Activated T-cell treated with anti-CD3 and anti-CD28 coated beads, Interleukin-2, amount 50 U/mL, for 48 hours (primary cell): Measurements from ENCODE around the gene IFRD2.
A peak's percentile ranks its signal among the peaks of the same experiment; 100 is the strongest.
"Not testable (repeated sequence)": the region's sequence is repeated elsewhere in the genome, so short reads cannot be mapped to it uniquely, and the experiment has no call there.

ENCODE experiments used
- DNase-seq, 2 experiments: peaks; one replicate each; pipeline ENCODE4 v3.0.0-alpha.2; 2020

The IFRD2 gene

GRCh38 chr3:50266017-50266416 is 26.2 kb downstream of the IFRD2 start:
- no peak for DNase-seq

- DNase-seq, result no peak
Measured at GRCh38 chr3:50265571-50265970, 26.7 kb downstream of the IFRD2 start.

GRCh38 chr3:50264964-50265485 is 27.2 kb downstream of the IFRD2 start:
- DNase-seq, result no peak

- DNase-seq, result no peak
Measured at GRCh38 chr3:50264383-50264963, 27.8 kb downstream of the IFRD2 start.

GRCh38 chr3:50263478-50264382 is 28.5 kb downstream of the IFRD2 start:
- no peak for DNase-seq

- DNase-seq, result no peak
Measured at GRCh38 chr3:50262778-50263177, 29.5 kb downstream of the IFRD2 start.

GRCh38 chr3:50262200-50262599 is 30.0 kb downstream of the IFRD2 start:
- not testable (repeated sequence) for DNase-seq

- no peak for DNase-seq
Measured at GRCh38 chr3:50261505-50261904, 30.7 kb downstream of the IFRD2 start.

- no peak for DNase-seq
Measured at GRCh38 chr3:50260942-50261441, 31.2 kb downstream of the IFRD2 start.

- DNase-seq, result peak; percentile 91 to 95
Measured at GRCh38 chr3:50260027-50260941, 31.9 kb downstream of the IFRD2 start.

GRCh38 chr3:50259432-50260026 is 32.7 kb downstream of the IFRD2 start:
- DNase-seq, result no peak

GRCh38 chr3:50258979-50259378 is 33.2 kb downstream of the IFRD2 start:
- DNase-seq, result no peak

- DNase-seq, result no peak
Measured at GRCh38 chr3:50258029-50258680, 34.1 kb downstream of the IFRD2 start.

GRCh38 chr3:50256978-50257890 is 35.0 kb downstream of the IFRD2 start:
- peak; percentile 71 to 72 for DNase-seq

- DNase-seq, result no peak
Measured at GRCh38 chr3:50255251-50255615, 37.0 kb downstream of the IFRD2 start.

GRCh38 chr3:50254577-50255250 is 37.5 kb downstream of the IFRD2 start:
- DNase-seq, result no peak

- peak; percentile 70 to 78 for DNase-seq
Measured at GRCh38 chr3:50251220-50251619, 41.0 kb downstream of the IFRD2 start.

- DNase-seq, result no peak
Measured at GRCh38 chr3:50250514-50250913, 41.7 kb downstream of the IFRD2 start.

GRCh38 chr3:50249457-50249856 is 42.8 kb downstream of the IFRD2 start:
- no peak for DNase-seq

- no peak for DNase-seq
Measured at GRCh38 chr3:50248387-50248786, 43.8 kb downstream of the IFRD2 start.
